GM04503 (cell line): ENCODE measurements around the gene CDCP2.
"Not testable (repeated sequence)": the region's sequence is repeated elsewhere in the genome, so short reads cannot be mapped to it uniquely, and the experiment has no call there.

Source experiments
- DNase-seq: peaks from one replicate; pipeline ENCODE4 v3.0.0-alpha.2; 2012; ENCODE audit warnings: low read depth

The CDCP2 gene

GRCh38 chr1:54115520-54115919 is 37.3 kb downstream of the CDCP2 start:
- no peak for DNase-seq

GRCh38 chr1:54114955-54115354 is 37.8 kb downstream of the CDCP2 start:
- DNase-seq: no peak

- no peak for DNase-seq
Observed at GRCh38 chr1:54114001-54114400, 38.8 kb downstream of the CDCP2 start.

GRCh38 chr1:54112705-54113368 is 40.0 kb downstream of the CDCP2 start:
- DNase-seq: no peak

GRCh38 chr1:54112027-54112426 is 40.8 kb downstream of the CDCP2 start:
- DNase-seq: no peak

GRCh38 chr1:54111624-54112023 is 41.2 kb downstream of the CDCP2 start:
- no peak for DNase-seq

- no peak for DNase-seq
Observed at GRCh38 chr1:54110996-54111395, 41.8 kb downstream of the CDCP2 start.

- DNase-seq: no peak
Observed at GRCh38 chr1:54109129-54110090, 43.4 kb downstream of the CDCP2 start.

- no peak for DNase-seq
Observed at GRCh38 chr1:54108156-54108555, 44.6 kb downstream of the CDCP2 start.

- DNase-seq: no peak
Observed at GRCh38 chr1:54107131-54107530, 45.7 kb downstream of the CDCP2 start.

- no peak for DNase-seq
Observed at GRCh38 chr1:54105736-54106269, 47.0 kb downstream of the CDCP2 start.

GRCh38 chr1:54105080-54105479 is 47.7 kb downstream of the CDCP2 start:
- DNase-seq: no peak

GRCh38 chr1:54104613-54105012 is 48.2 kb downstream of the CDCP2 start:
- not testable (repeated sequence) for DNase-seq

- no peak for DNase-seq
Observed at GRCh38 chr1:54103414-54103813, 49.4 kb downstream of the CDCP2 start.

- DNase-seq: no peak
Observed at GRCh38 chr1:54100500-54100899, 52.3 kb downstream of the CDCP2 start.

- DNase-seq: no peak
Observed at GRCh38 chr1:54099061-54099610, 53.7 kb downstream of the CDCP2 start.

- DNase-seq: no peak
Observed at GRCh38 chr1:54096877-54097240, 55.9 kb downstream of the CDCP2 start.

GRCh38 chr1:54096227-54096876 is 56.4 kb downstream of the CDCP2 start:
- DNase-seq: no peak

GRCh38 chr1:54095546-54096226 is 57.1 kb downstream of the CDCP2 start:
- no peak for DNase-seq

GRCh38 chr1:54094730-54095105 is 58.1 kb downstream of the CDCP2 start:
- not testable (repeated sequence) for DNase-seq

GRCh38 chr1:54094001-54094729 is 58.6 kb downstream of the CDCP2 start:
- DNase-seq: no peak
